Ascending aorta (tissue), 2 donors: ENCODE data around the gene RAB3IP. TPM values are rescaled to one million over a fixed set of nuclear protein-coding genes. Genes with fewer than 3 reads are reported as not detected.

ENCODE experiments used
- DNase-seq, 2 donors: peaks; one replicate each; pipeline ENCODE4 v3.0.0-alpha.2; 2019; ENCODE audit warnings: low spot score in 2 of 2
- H3K27ac ChIP-seq, 2 donors: fragments of 200-600 bp; sonication (generic); one replicate each; pipeline ENCODE4 v1.5.1; 2016 to 2017; ENCODE audit warnings: mild to moderate bottlenecking in 1 of 2
- H3K27me3 ChIP-seq: fragments of 200-600 bp; sonication (generic); one replicate; pipeline ENCODE4 v1.5.1; 2017
- H3K36me3 ChIP-seq, 2 donors: fragments of 200-600 bp; sonication (generic); one replicate each; pipeline ENCODE4 v1.5.1; 2016
- H3K4me1 ChIP-seq, 2 donors: fragments of 200-600 bp; sonication (generic); one replicate each; pipeline ENCODE4 v1.5.1; 2016 to 2017; ENCODE audit warnings: mild to moderate bottlenecking in 1 of 2
- H3K4me3 ChIP-seq, 2 donors: fragments of 200-600 bp; sonication (generic); one replicate each; pipeline ENCODE4 v1.5.1; 2016 to 2017; ENCODE audit warnings: mild to moderate bottlenecking in 1 of 2
- H3K9me3 ChIP-seq, 2 donors: fragments of 200-600 bp; sonication (generic); one replicate each; pipeline ENCODE4 v1.5.1; 2016
- CTCF ChIP-seq, 3 experiments: fragments of 200-600 bp in 2 of 3; fragments of 450-650 bp in 1 of 3; sonication (generic) in 2 of 3; IDR thresholded peaks; one replicate each; pipeline ENCODE4 v1.5.1; 2016 to 2019; ENCODE audit warnings: antibody characterized with exemption in 3 of 3, mild to moderate bottlenecking in 1 of 3, moderate library complexity in 1 of 3
- intact Hi-C: fragments of 100-400 bp; cut with DNase I; formaldehyde crosslinking; loops from one replicate; pipeline ENCODE4 v1.15.1; 2023
- total RNA-seq: library from RNA; depleted of rRNA; stranded (reverse); fragments of >200 nt; gene quantifications from one replicate; pipeline ENCODE4 v1.1.0, GENCODE V29; 2016

RAB3IP gene
- total RNA-seq, 1 donor from 2014 or later, result 17.2 TPM

- Histone ChIP-seq H3K4me1 (no peaks in the 10 kb centered on the region), H3K4me3 (no peak within 1 kb of the TSS), H3K27me3 (no peaks in the 10 kb centered on the region), H3K27ac (no peak within 1 kb of the TSS), H3K9me3 (no peaks in the 10 kb centered on the region), H3K36me3 (no peaks in the 10 kb centered on the region)
- no peak for DNase-seq
- no peak for TF ChIP-seq CTCF (IDR thresholded peaks at IDR 0.05)
- intact Hi-C loops, result no loop called here
Measured at GRCh38 chr12:69824966-69825560, 86.4 kb downstream of the RAB3IP start, which contains the start of gene MYRFL. MYRFL (plus strand) TSS chr12:69825227; CDS start chr12:69825518, 291 bp downstream.

- Histone ChIP-seq H3K27ac (no peak overlapping the region), H3K4me3 (no peak overlapping the region), H3K36me3 (no peaks in the 10 kb centered on the region), H3K9me3 (no peaks in the 10 kb centered on the region), H3K27me3 (no peaks in the 10 kb centered on the region), H3K4me1 (no peaks in the 10 kb centered on the region)
- DNase-seq, result no peak
- no peak for TF ChIP-seq CTCF (IDR thresholded peaks at IDR 0.05)
- intact Hi-C loops, result no loop called here
Measured at GRCh38 chr12:69828897-69829296, 90.2 kb downstream of the RAB3IP start.

- Histone ChIP-seq H3K4me1 (no peaks in the 10 kb centered on the region), H3K36me3 (no peaks in the 10 kb centered on the region), H3K9me3 (no peaks in the 10 kb centered on the region), H3K4me3 (no peak overlapping the region), H3K27ac (no peak overlapping the region), H3K27me3 (no peaks in the 10 kb centered on the region)
- no peak for DNase-seq
- intact Hi-C loops, result no loop called here
- no peak for TF ChIP-seq CTCF (IDR thresholded peaks at IDR 0.05)
Measured at GRCh38 chr12:69833696-69834095, 95.0 kb downstream of the RAB3IP start.

- no peak overlapping the region for H3K27ac ChIP-seq
- no peaks in the 10 kb centered on the region for H3K36me3 ChIP-seq
- intact Hi-C loops, result no loop called here
- H3K9me3 ChIP-seq, result no peaks in the 10 kb centered on the region
- no peak for TF ChIP-seq CTCF (IDR thresholded peaks at IDR 0.05)
- DNase-seq, result no peak
- H3K27me3 ChIP-seq, result no peaks in the 10 kb centered on the region
- no peak overlapping the region for H3K4me3 ChIP-seq
- no peaks in the 10 kb centered on the region for H3K4me1 ChIP-seq
Measured at GRCh38 chr12:69834147-69834546, 95.5 kb downstream of the RAB3IP start.

GRCh38 chr12:69834576-69834975 lies 95.9 kb downstream of the RAB3IP start:
- DNase-seq, result no peak
- Histone ChIP-seq H3K27me3 (no peaks in the 10 kb centered on the region), H3K36me3 (no peaks in the 10 kb centered on the region), H3K27ac (no peak overlapping the region), H3K9me3 (no peaks in the 10 kb centered on the region), H3K4me3 (no peak overlapping the region), H3K4me1 (no peaks in the 10 kb centered on the region)
- TF ChIP-seq CTCF (IDR thresholded peaks at IDR 0.05), result no peak
- intact Hi-C loops, result no loop called here

GRCh38 chr12:69835081-69835480 lies 96.4 kb downstream of the RAB3IP start:
- H3K27ac ChIP-seq, result no peak overlapping the region
- no peaks in the 10 kb centered on the region for H3K4me1 ChIP-seq
- no peaks in the 10 kb centered on the region for H3K27me3 ChIP-seq
- intact Hi-C loops, result no loop called here
- H3K9me3 ChIP-seq, result no peaks in the 10 kb centered on the region
- no peaks in the 10 kb centered on the region for H3K36me3 ChIP-seq
- TF ChIP-seq CTCF (IDR thresholded peaks at IDR 0.05), result no peak
- no peak overlapping the region for H3K4me3 ChIP-seq
- DNase-seq, result no peak
